GM12878 (cell line): ENCODE data around the gene RAMP2. TPM values are rescaled to one million over a fixed set of nuclear protein-coding genes. Genes with fewer than 3 reads are reported as not detected.

Experiments
- ATAC-seq: fragments of 200-7000 bp; cut with Tn5 transposase; 3 replicates; pipeline ENCODE4 v1.9.1; 2020; ENCODE audit warnings: mild to moderate bottlenecking, moderate library complexity
- BruUV-seq: library from RNA; stranded (reverse); fragments of 400-500 nt; replicated peaks from 2 replicates; lab custom pipeline; 2021; lab: Mats Ljungman, UMichigan
- CTCF ChIA-PET: fragments of 300-600 bp; sonication (Branson Sonifier 250); formaldehyde crosslinking; extraction: SDS; loops from one replicate; lab custom pipeline; 2021; ENCODE audit warnings: inconsistent platforms; lab: Yijun Ruan, JAX
- POLR2A ChIA-PET: fragments of 350-600 bp; formaldehyde crosslinking; extraction: SDS; loops from one replicate; lab custom pipeline; 2021; ENCODE audit warnings: inconsistent platforms; lab: Charles Lee
- RAD21 ChIA-PET: fragments of 300-600 bp; sonication (Branson Sonifier 250); formaldehyde crosslinking; loops from one replicate; lab custom pipeline; 2023; ENCODE audit warnings: antibody characterized with exemption; ENCODE audit not compliant: unreplicated experiment; lab: Charles Lee
- SMC1A ChIA-PET: fragments of 300-600 bp; sonication (Branson Sonifier 250); formaldehyde crosslinking; loops from one replicate; lab custom pipeline; 2023; ENCODE audit not compliant: unreplicated experiment, uncharacterized antibody; lab: Charles Lee
- DNase-seq: peaks from one replicate; pipeline ENCODE4 v3.0.0-alpha.2; 2011; ENCODE audit warnings: low read depth, low spot score
- FAIRE-seq: peaks from 3 replicates; lab custom pipeline; 2011; peaks lifted over from hg19 to GRCh38; lab: Jason Lieb, UNC
- H2AFZ ChIP-seq: 2 replicates; pipeline ENCODE4 v1.6.0; 2011; ENCODE audit warnings: low read depth, low read length, control low read depth; ENCODE audit not compliant: control insufficient read depth
- H3K27ac ChIP-seq: 2 replicates; pipeline ENCODE4 v1.5.1; 2011; ENCODE audit warnings: control low read depth; ENCODE audit not compliant: control insufficient read depth, insufficient read depth
- H3K27me3 ChIP-seq, 2 experiments: replicated peaks in 1 of 2; 2 replicates each; pipeline versions ENCODE4 v1.6.0 to v1.6.1; 2011; ENCODE audit warnings: low read length in 1 of 2; ENCODE audit not compliant: control insufficient read depth in 2 of 2, insufficient read depth in 2 of 2
- H3K36me3 ChIP-seq, 2 experiments: 2 replicates each; pipeline ENCODE4 v1.5.1; 2011; ENCODE audit warnings: low read length in 1 of 2; ENCODE audit not compliant: control insufficient read depth in 2 of 2, insufficient read depth in 2 of 2
- H3K4me1 ChIP-seq: 2 replicates; pipeline ENCODE4 v1.6.1; 2011; ENCODE audit warnings: mild to moderate bottlenecking, low read length, moderate library complexity, mixed read lengths; ENCODE audit not compliant: control insufficient read depth, insufficient read depth
- H3K4me2 ChIP-seq: 2 replicates; pipeline ENCODE4 v1.6.0; 2011; ENCODE audit warnings: control low read depth; ENCODE audit not compliant: control insufficient read depth, insufficient read depth
- H3K4me3 ChIP-seq: fragments of 200-600 bp; sonication (generic); 2 replicates; pipeline ENCODE4 v1.5.1; 2016
- H3K79me2 ChIP-seq: 2 replicates; pipeline ENCODE4 v1.6.0; 2011; ENCODE audit warnings: low read length; ENCODE audit not compliant: control insufficient read depth, insufficient read depth
- H3K9ac ChIP-seq: 2 replicates; pipeline ENCODE4 v1.8.0; 2011; ENCODE audit warnings: low read length, control low read depth, mixed read lengths; ENCODE audit not compliant: control insufficient read depth, insufficient read depth
- H3K9me3 ChIP-seq: replicated peaks from 3 replicates; pipeline ENCODE4 v1.5.1; 2011; ENCODE audit warnings: mild to moderate bottlenecking, low read length; ENCODE audit not compliant: control insufficient read depth, insufficient read depth
- H4K20me1 ChIP-seq: 2 replicates; pipeline ENCODE4 v1.6.0; 2011; ENCODE audit not compliant: control insufficient read depth, insufficient read depth
- HDAC2 ChIP-seq: fragments of 200-600 bp; sonication (generic); IDR thresholded peaks from 2 replicates; pipeline ENCODE4 v1.6.1; 2017
- NR2C1 ChIP-seq: fragments of 450-650 bp; IDR thresholded peaks from 2 replicates; pipeline ENCODE4 v1.6.1; 2017; ENCODE audit warnings: antibody characterized with exemption, mild to moderate bottlenecking, moderate library complexity
- PAX5 ChIP-seq: IDR thresholded peaks from 2 replicates; pipeline ENCODE4 v1.6.1; 2011; ENCODE audit warnings: low read depth, low read length, borderline replicate concordance
- RAD21 ChIP-seq: IDR thresholded peaks from 2 replicates; pipeline ENCODE4 v1.6.1; 2011; ENCODE audit warnings: mild to moderate bottlenecking, low read depth, low read length, moderate library complexity; ENCODE audit not compliant: insufficient read depth
- SREBF1 ChIP-seq: IDR thresholded peaks from 2 replicates; pipeline ENCODE4 v1.6.1; 2012; ENCODE audit warnings: mild to moderate bottlenecking, low read length
- ZBED1 ChIP-seq: IDR thresholded peaks from 2 replicates; pipeline ENCODE4 v1.6.1; 2016; ENCODE audit warnings: borderline replicate concordance
- WGBS: methylation state at CpG from one replicate; pipeline ENCODE4 v1.1.6; 2016; ENCODE audit warnings: low lambda C conversion rate; ENCODE audit not compliant: insufficient replicate concordance, insufficient coverage; ENCODE audit errors: missing lambda C conversion rate; 5-methylcytosine and 5-hydroxymethylcytosine counted together
- in situ Hi-C: fragments of 300-500 bp; cut with MboI; formaldehyde crosslinking; loops from 9 replicates; pipeline ENCODE4 v1.14.3; 2018; ENCODE audit warnings: mixed read lengths
- intact Hi-C: fragments of 100-400 bp; cut with micrococcal nuclease; formaldehyde crosslinking; loops from one replicate; pipeline ENCODE4 v1.14.2; 2022; ENCODE audit not compliant: unreplicated experiment
- polyA plus RNA-seq, 11 experiments: library from polyadenylated mRNA; depleted of rRNA in 4 of 11; unstranded in 6 of 11; stranded (reverse) in 5 of 11; fragments of >200 nt; fragmentation: Nextera tagmentation in 4 of 11; fragmentation: Illumina TruSeq in 1 of 11; extraction: Ambion mirVana in 4 of 11; extraction: Trizol in 1 of 11; gene quantifications; 1 replicate in 1 of 11; 2 replicates in 10 of 11; pipeline versions ENCODE4 v1.2.1 to v1.2.3, GENCODE V29; 2011 to 2016; ENCODE audit warnings: inconsistent platforms in 2 of 11, missing spikeins in 2 of 11, low read depth in 1 of 11
- total RNA-seq, 4 experiments: library from RNA; depleted of rRNA in 3 of 4; stranded (reverse); fragments of >200 nt in 3 of 4; fragmentation: Illumina TruSeq in 1 of 4; extraction: Trizol in 1 of 4; gene quantifications; 2 replicates each; pipeline versions ENCODE4 v1.2.1 to v1.2.3, GENCODE V29; 2013 to 2021

Gene RAMP2
- total and polyA plus RNA-seq, 10 of the 15 experiments (the other 5 are each of a cell fraction or from before 2014, with no cell fraction given), result 0.14 to 0.32 (median 0.21) TPM; not detected in 4

GRCh38 chr17:42754782-42755181, 6.2 kb upstream of the RAMP2 start:
- WGBS, result 18% methylated on average over 3 of the region's 3 CpGs
- Histone ChIP-seq H2AFZ (no peak overlapping the region), H3K36me3 (no peaks in the 10 kb centered on the region), H3K27ac (no peak overlapping the region), H3K9ac (no peak overlapping the region), H3K4me1 (peaks cover 2% of the 10 kb centered on the region; the same call in 1 of the 2 replicates), H3K4me3 (no peak overlapping the region), H3K4me2 (no peak overlapping the region), H4K20me1 (no peaks in the 10 kb centered on the region), H3K79me2 (no peaks in the 10 kb centered on the region), H3K27me3 (no peaks in the 10 kb centered on the region; a peak in 1 of 4 replicates), H3K9me3 (no peaks in the 10 kb centered on the region)
- FAIRE-seq, result no peak
- TF ChIP-seq ZBED1 (no peak), SREBF1 (no peak), HDAC2 (no peak), PAX5 (peak; percentile 26; the same call in 1 of the 2 replicates), RAD21 (no peak), NR2C1 (no peak)
- BruUV-seq, result no TSS peak
- ChIA-PET RAD21 (interaction anchor here (0.6 kb wide), 1 partner anchor 789 kb away, joined by 3 read pairs; no protein-coding TSS in a partner anchor), SMC1A (no interaction called here), CTCF (interaction anchor here (1.0 to 2.1 kb wide), 3 partner anchors 9 to 176 kb away, joined by 3 to 10 read pairs (median 4); no protein-coding TSS in a partner anchor), POLR2A (interaction anchor here (0.5 to 1.1 kb wide), 3 partner anchors 70 to 131 kb away, joined by 3 to 6 read pairs (median 3); no protein-coding TSS in a partner anchor)
- DNase-seq, result no peak
- ATAC-seq, result no peak
- intact Hi-C loops, result no loop called here
- in situ Hi-C loops, result loop anchor here (5.0 kb wide), 1 partner anchor 48 kb away; no protein-coding TSS in a partner anchor
